Umbilical cord (tissue), 2 donors: ENCODE results near the gene CTTNBP2. TPM values are rescaled to one million over a fixed set of nuclear protein-coding genes. Genes with fewer than 3 reads are reported as not detected.

Experiments
- DNase-seq: peaks from one replicate; pipeline ENCODE4 v3.0.0-alpha.2; 2015; ENCODE audit warnings: low spot score
- total RNA-seq: library from RNA; depleted of rRNA; stranded (reverse); fragments of >200 nt; gene quantifications from one replicate; pipeline ENCODE4 v1.2.3, GENCODE V29; 2014; ENCODE audit warnings: low replicate concordance; ENCODE audit not compliant: insufficient read depth

CTTNBP2 gene
- total RNA-seq, 1 donor from 2014 or later: 6.3 TPM

DNA sequence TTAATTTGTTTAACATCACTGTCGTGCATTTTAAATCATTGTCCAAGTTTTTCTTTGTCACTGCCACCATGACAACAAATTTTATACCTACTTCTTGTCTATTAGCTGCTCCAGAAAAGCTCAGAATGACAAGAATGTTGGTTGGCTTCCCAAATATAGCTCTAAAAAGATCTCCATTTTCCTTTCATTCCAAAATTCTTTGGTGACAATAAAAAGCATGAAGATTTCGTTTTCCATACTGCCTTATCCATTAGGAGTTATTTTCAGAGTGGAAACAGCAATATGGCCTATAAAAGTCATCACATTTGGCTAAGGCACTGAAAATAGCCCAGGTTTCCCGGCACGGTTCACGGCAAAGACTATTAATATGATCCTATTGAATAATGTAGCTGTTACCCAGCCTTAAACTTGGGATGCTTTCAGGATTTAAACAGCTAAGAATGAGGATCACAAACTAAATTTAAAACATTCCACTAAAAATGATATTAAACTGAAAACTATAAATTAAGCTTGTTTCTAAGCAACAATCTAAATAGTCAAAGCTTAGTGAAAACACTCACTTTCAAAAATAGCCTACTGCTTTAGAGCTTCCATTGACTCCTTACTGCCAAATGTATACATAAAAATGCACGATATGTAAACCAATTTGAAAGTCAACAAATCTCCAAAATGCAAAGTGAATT lies 2.7 kb downstream of the CTTNBP2 start:
- peak; percentile 29 for DNase-seq

DNA sequence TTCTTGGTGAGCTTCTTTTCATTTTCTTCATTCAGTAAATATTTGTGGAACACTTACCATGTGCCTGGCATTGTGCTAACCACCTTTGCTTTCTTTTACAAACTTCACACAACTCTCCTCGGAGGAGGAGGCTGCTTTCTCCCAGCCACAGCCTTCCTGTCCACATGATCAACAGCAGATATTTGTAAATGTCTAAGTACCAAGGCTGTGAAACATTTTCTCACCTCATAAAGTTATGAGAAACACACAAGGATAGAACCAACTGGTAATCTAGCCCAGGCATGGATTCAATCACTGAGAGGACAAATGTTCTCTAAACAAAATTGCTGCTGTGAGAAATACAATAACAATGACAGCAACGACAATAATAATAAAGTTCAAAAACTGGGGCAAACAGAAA lies 3.9 kb downstream of the CTTNBP2 start:
- DNase-seq: no peak

DNA sequence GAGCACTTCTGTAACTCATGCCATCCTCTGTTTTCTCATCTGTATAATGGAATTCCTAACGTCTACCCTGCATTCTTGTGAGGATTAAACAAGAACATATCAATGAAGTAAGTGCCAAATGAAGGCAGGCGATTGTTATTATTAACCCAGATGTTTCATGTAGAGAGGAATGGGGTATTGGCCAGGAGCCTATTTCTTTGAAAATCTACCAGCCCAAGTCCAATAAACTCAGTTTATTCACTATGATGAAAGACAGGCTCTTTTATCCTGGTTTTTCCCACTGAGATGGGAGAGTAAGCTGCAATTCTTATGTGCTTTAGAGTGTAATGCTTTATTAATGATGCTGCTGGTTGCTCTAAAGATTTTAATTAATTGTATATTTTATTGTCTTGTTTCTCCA lies 9.6 kb downstream of the CTTNBP2 start:
- no peak for DNase-seq

DNA sequence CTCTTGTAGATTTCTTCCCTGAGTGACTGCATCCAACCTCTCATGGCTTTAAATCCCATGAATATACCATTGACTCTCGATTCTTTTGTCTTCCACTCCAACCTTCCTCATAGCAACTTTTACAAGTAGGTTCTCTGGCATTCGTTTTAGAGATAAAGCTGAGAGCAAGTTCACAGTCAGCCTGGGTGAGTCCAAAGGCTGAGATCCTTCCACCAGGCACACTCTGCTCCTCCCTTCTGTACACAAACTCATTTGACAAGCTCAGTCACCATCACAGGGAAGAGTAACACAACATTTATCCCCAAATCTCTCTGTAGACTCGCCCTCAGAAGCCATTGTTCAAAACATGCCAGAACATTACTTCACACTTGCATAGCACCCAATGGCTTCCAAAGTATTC lies 10.9 kb downstream of the CTTNBP2 start:
- no peak for DNase-seq

DNA sequence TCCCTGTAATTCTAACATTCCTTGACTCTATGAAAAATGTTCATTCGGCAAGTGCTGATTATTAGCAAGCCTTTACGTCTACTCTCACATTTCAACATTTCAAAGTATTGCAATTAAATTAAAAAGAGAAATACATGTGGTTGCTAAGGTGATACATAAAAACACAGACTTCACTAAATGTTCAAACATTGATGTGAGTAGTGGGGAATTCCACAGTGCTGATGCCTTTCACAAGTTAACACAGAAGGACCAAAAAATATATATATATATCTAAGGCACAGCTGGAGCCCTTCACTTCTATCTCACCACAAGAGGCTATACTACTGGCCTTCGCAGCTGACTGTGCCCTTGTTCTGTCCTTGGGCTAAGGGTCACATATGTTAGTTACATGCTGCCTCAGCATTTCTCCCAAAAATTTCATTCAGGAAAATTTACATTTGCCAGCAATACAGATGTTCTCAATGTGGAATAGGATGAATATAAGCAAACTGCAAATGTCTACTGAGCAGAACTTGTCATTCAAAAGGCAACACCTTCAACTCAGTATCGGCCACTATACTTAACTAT lies 13.9 kb downstream of the CTTNBP2 start:
- no peak for DNase-seq

DNA sequence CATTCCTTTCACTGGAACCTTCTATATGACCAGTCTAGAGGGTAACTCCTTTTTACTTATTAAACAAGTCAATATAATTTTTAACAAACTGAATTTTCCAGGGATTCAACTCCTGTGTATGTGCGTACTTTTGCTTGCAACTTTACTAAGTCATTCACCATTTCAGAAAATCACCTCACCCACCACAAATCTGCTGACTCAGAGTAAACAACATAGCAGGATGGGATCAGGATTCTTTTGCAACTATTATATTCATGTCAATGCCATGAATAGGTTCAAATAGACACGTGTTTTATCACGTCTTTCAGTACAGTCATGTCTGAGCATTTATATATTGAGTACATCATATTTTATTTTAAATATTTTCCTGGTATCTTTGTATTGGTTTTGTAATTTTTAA lies 14.5 kb downstream of the CTTNBP2 start:
- DNase-seq: no peak

DNA sequence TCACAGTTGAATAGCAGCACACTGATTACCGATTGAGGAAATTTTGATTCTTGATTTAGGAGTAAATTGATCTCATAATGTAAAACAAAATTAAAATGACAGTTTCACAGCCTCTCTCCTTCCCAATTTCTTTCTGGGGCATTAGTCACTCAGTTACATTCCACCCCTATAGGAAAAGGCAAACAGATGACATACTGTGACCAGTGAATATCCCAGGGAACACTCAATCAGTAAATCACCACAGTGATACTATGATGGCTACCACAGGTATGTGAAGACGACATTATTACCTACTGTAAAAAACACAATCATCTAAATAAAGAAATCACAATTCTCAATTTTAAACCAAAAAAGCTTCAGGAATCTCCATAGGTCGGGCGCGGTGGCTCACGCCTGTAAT lies 15.5 kb downstream of the CTTNBP2 start:
- DNase-seq: no peak

DNA sequence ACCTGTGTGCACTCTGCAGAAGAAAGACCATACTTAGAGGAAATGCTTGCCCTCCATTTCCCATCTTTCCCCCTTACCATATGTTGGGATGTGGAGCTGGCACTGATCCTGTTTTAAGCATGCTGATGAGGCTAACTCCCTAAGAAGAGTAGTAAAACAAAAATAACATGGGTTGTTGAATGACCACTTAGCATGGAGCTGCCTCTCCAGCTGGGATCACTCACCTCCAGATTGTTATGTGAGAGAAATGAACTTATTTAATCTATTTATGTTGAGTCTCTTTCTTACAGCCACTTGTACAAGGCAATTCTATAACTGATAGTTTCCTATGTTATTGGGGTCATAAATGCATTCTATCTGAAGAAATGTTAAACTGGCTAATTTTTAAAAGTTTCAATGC lies 17.0 kb downstream of the CTTNBP2 start:
- DNase-seq: no peak

DNA sequence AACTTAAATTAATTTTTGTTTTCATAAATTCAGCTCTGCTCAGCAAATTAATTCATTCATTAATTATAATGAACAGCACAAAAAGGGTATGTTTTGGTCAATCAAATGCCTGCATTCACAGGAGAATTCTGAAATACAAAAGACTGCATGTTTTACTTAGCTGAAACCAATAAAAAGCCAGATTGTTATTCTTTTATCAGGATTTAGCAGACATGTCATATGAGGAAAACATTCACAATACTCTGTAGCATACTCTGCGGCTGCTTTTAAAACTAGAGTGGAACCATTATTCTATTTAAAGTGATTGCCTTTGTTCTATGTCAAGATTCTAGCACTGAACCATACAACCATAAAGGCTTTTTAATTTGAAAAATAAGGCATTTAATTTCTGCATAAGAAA lies 19.1 kb downstream of the CTTNBP2 start:
- DNase-seq: no peak

DNA sequence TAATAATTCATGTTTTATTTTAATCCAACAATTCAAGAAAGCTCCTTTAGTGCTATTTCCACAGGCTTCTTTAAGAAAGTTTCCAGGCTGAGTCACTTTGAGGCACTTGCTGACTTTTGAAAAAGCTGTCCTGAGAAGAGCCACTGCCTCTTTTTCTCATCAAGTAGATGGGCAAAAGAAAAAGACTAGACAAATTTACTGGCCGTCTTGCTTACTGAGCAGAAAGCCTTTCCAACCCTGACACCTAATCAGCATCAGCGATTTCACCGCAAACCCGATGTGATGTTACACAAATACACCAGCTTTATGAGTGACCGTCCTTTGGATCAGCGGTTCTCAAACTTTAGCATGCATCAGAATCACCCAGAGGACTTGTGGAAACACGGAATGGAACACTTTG lies 24.3 kb downstream of the CTTNBP2 start:
- no peak for DNase-seq

DNA sequence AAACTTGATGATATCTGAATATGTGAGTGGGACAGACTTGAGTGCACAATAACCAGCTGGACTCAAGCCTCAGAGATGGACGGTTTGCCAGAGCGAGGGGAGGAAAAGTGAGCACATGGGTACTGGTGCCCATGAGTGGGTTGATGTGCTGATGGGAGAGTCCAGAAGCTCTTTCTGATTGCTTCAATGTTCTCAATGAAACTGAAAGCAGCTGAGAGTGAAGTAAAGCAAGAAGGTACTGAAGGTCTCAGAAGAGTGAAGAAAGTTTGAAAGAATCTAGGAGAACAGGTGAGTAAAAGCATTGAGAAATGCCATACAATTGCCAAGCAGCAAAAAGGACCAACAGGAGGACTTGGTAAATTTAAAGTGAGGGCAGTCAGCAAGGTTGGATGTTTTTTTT lies 28.6 kb downstream of the CTTNBP2 start:
- no peak for DNase-seq

DNA sequence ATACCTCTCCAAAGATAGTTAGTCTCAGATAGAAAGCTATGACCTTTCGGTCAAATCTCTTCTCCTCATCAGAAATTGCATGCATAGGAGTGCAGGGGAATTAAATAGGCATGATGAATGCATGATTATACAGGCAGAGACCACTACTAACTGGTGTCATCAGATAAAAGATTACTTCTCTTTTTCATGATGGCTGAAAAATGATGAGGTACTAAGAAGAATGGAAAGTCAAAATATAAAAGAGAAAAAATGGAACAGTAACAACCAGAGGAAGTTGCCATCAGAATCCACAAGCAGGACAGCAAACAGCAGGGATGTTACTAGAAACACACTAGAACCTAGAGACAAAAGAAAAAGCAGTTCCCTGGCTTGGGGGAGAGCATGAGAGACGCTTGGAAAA lies 31.6 kb downstream of the CTTNBP2 start:
- no peak for DNase-seq

DNA sequence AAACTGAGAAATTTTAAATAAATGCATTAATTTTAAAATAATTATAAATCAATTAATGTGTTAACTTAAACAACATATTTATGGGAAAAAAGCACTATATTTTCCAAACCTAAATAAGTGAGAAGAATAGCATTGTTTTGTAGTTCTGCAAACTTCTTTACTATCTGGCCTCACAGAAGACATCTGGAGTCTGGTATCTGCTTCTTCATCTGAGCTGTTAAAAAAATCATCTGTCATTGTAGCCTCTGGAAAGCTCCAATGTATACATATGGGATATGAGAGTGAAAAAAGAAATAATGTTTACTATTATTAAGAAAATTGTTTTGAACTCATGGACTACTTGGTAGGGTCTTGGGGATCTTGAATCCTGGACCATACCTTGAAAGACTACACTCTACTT lies 32.2 kb downstream of the CTTNBP2 start:
- DNase-seq: no peak

DNA sequence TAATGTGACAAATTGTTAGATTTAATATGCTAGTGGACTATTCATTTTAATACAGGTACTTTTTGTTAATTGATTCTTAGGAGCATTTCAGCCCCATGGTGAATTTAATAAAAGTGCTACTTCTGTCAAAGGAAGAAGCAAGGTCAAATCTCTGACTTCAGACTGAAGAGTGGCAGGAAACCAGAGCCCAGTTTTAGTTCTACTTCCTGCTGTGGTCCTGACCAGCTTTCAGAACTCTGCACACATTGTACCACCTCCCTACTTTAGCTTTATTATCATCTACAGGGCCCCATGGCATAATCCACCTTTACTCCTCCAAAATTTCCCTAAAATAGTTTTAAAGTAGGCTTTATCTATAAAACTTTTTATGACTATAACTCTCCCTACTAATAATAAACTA lies 33.7 kb downstream of the CTTNBP2 start:
- DNase-seq: no peak

DNA sequence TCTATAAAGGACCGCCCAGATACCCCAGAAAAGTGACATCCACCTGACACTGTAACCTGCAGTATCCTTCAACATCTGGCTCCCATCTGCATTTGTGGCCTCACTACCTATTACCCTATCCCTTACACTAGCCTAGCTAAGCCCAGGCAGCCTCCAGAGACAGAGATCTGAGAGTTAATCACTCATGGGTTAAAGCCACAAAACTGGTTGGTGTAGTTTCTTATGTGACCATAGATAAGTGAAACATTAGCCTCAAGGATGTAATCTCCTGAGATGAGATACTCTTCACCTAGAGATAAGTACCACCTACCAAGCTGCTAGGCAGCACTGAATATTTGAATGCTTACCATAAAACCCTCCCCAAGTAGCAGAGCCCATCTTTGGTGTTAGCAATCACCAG lies 35.4 kb downstream of the CTTNBP2 start:
- DNase-seq: peak; percentile 34

DNA sequence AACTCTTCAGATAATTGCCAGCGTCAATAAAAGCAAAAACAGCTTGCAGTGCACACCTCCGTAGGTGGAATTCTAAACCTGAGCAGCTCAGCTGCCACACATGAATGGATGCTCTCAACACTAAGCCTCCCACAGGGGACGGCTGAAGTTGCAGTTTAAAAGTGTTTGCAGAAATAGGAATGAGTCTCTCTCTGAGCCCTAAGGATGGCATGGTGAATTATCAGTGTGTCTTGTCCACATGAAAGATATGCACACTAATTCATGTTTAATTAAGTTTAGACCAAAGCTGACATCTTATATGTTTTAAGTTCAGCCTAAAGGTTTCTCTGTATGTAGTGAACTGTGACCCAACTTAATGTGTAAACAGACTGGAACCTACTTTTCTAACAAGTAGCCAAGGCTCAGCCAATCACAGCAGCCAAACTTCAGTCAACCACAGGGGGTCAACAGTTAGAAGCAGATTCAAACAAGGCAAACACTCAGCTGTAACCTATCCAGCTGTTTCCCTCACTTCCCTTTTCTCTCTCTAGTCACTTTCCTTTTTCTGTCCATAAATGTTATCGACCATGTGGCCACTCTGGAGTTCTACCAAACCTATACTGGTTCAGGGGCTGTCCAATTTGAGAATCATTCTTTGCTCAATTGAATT lies 38.1 kb downstream of the CTTNBP2 start:
- DNase-seq: peak; percentile 26

DNA sequence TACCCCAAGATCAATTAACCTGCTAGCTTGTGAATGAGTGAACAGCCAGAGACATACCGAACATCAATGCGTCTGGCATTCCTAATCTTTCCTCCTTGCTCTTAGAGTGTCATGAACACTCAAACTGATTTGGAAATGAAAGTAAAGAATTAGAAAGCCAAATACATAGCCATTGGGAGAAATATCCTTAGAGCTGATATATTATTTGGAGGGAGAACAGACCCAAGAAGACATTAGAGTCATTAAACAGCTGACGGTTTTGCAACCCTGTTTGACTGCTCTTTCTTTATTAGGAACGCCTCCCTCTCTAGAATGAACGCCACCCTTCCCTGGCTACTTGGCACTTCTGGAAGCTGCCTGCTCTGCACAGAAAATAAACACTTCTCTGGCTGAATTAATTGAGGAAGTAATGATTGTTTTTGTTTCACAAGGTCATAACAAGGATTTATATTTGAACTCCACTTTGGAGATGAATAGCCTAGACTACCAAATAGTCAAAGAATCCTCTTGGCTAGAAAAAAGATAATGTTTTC lies 42.8 kb downstream of the CTTNBP2 start:
- DNase-seq: no peak

DNA sequence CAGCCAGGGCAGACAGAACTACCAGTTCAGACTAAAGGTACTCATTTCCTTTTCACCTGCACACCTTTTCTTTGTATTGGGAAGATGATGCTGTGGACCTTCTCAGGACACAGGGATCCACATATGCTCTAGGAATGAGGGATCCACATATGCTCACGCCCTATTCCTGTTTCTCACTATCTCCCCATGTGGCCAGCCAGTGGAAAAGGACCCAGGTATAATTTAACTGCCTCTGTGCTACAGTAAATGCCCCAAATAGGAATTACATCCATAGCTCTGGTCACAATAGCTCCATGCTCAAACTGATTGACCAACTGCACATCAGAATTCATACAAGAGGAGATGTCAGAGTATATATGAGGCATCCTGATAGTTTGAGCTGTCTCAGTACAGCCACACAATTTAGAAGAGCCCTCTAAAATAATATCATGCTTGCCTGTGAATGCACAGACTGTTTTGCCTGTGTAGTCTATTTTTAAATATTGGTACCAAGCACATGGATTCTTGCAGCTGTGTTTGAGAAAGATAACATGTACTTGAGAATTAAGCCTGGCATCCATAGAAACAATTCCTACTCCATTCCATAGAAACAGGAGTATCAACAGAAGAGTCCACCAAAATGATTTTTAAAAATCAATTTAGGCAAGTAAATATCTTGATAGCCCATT lies 43.7 kb downstream of the CTTNBP2 start:
- DNase-seq: no peak

DNA sequence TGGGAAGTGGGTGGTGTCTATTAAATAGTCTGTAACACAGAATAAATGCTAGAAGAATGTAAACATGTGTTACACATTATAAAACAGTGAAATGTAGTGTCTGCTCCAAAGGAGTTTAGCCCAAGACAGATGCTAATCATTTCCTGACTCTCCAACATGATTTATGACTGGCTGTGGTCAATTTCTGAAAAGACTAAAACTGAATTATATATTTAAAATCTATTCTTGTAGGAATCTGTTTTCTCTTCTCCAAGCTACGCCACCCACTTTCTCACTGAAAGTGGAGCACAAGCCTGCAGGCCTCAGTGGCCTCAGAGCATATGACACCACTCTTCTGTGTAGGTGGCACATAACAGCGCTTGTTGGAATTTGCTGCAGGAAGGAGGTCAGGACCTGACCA lies 44.4 kb downstream of the CTTNBP2 start:
- DNase-seq: no peak

DNA sequence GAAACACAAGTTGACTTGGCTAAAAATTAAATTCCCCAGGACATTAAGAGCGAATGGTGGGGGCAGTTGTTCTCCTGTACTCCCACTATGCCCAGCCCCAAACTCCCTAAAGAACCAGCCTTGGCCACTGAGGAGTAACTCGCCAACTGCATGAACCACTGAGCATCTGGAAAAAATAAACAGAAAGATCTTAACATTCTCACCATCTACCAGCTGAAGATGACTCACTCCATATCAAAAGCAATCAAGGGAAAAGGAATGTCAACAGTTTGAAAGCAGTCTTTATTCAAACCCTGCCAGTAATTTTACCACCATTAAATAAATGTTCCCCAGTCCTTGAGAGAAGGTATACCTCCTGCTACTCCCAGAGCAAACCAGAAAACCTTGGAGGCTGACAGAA lies 45.4 kb downstream of the CTTNBP2 start:
- peak; percentile 23 for DNase-seq

DNA sequence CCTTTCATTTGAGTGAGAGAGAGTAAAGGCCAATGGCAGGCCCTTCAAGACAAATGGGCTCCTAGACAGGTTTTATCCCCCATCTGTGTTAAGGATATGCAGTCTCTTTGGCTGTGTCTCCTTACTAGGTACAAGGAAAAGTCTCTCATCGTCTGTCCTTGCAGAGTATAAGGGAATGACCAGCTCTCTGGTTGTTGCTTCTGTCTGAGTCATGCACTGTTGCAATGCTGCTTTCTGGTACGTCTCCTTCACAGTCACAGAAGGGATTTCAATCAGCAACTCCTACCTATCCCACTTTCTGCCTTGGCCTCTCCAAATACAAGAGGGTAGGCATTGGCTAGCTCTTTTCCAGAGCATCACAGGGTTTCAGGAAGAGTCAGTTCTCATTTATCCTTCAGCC lies 48.1 kb downstream of the CTTNBP2 start:
- DNase-seq: no peak

DNA sequence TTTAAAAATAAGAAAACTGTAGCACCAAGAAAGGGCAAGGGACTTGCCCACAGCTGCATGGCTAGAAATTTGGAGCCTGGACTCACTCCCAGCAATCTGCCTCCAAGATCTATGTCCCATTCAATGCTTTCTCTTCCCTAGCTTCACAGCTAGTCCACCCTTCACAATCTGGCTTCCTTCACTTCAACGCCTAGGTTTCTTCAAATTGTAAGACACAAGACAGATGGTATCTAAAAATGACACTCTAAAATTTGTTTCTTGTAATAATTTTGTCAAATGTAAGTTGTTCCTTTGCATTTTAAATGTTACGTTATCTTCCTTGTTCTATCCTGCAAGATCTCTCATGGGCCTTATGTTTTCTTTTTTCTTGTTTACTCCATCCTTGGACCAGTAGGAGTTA lies 48.6 kb downstream of the CTTNBP2 start:
- no peak for DNase-seq

DNA sequence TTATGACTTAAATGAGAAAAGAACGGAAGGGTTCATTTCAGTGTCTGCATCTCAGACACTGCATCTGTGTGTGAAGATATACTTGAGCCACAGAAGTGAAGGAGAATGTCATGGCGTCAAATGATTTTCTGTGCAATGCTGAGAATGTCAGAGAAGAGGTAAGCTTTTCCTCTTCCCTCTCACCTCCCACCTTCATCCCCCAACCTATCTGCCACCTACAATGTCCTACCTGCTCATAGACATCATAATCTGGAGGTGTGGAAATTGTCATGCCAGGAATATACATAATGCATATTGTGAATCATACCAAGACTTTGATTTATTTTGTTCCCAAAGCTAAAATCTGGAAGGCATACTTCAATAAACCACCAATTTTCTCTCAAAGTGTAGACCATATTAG lies 53.7 kb downstream of the CTTNBP2 start:
- no peak for DNase-seq
